Neural progenitor cell (in vitro differentiated cells): Measurements from ENCODE around the gene PRSS21. TPM values are rescaled to one million over a fixed set of nuclear protein-coding genes. Genes with fewer than 3 reads are reported as not detected.

Experiments
- DNase-seq: peaks from one replicate; pipeline ENCODE4 v3.0.0-alpha.2; 2016; ENCODE audit warnings: low spot score
- H2AFZ ChIP-seq: fragments of 200-600 bp; sonication (generic); replicated peaks from 2 replicates; pipeline ENCODE4 v1.6.1; 2016; ENCODE audit warnings: antibody characterized with exemption
- H3F3A ChIP-seq: fragments of 200-600 bp; sonication (generic); 2 replicates; pipeline ENCODE4 v1.6.1; 2016; ENCODE audit warnings: antibody characterized with exemption, low read depth
- H3K27ac ChIP-seq: fragments of 200-600 bp; sonication (generic); 2 replicates; pipeline ENCODE4 v1.5.1; 2016; ENCODE audit warnings: mild to moderate bottlenecking
- H3K27me3 ChIP-seq: fragments of 200-600 bp; sonication (generic); 2 replicates; pipeline ENCODE4 v1.6.1; 2016; ENCODE audit warnings: mild to moderate bottlenecking, moderate library complexity
- H3K36me3 ChIP-seq: fragments of 200-600 bp; sonication (generic); 2 replicates; pipeline ENCODE4 v1.5.1; 2016
- H3K4me1 ChIP-seq: fragments of 200-600 bp; sonication (generic); 2 replicates; pipeline ENCODE4 v1.6.1; 2016; ENCODE audit warnings: mixed run types
- H3K4me2 ChIP-seq: fragments of 200-600 bp; sonication (generic); 2 replicates; pipeline ENCODE4 v1.6.1; 2016
- H3K4me3 ChIP-seq: fragments of 200-600 bp; sonication (generic); 2 replicates; pipeline ENCODE4 v1.5.1; 2016
- H3K79me2 ChIP-seq: fragments of 200-600 bp; sonication (generic); 2 replicates; pipeline ENCODE4 v1.6.1; 2016; ENCODE audit warnings: low read depth
- H3K9ac ChIP-seq: fragments of 200-600 bp; sonication (generic); 2 replicates; pipeline ENCODE4 v1.6.1; 2016
- H3K9me3 ChIP-seq: fragments of 200-600 bp; sonication (generic); 2 replicates; pipeline ENCODE4 v1.5.1; 2016; ENCODE audit warnings: low read depth
- H4K20me1 ChIP-seq: fragments of 200-600 bp; sonication (generic); 2 replicates; pipeline ENCODE4 v1.6.1; 2016; ENCODE audit warnings: low read depth
- H3K27ac Mint-ChIP-seq: 3 replicates; pipeline ENCODE4 v1.8.0; 2021; ENCODE audit warnings: mixed read lengths
- H3K27me3 Mint-ChIP-seq: 2 replicates; pipeline ENCODE4 v1.8.0; 2022; ENCODE audit warnings: low read depth, mild to moderate bottlenecking, inconsistent platforms, moderate library complexity, mixed read lengths; ENCODE audit not compliant: insufficient read depth
- H3K36me3 Mint-ChIP-seq: 3 replicates; pipeline ENCODE4 v1.8.0; 2021; ENCODE audit warnings: mixed read lengths
- H3K4me1 Mint-ChIP-seq: 3 replicates; pipeline ENCODE4 v1.8.0; 2021; ENCODE audit warnings: mixed read lengths
- H3K4me3 Mint-ChIP-seq: 3 replicates; pipeline ENCODE4 v1.8.0; 2021; ENCODE audit warnings: mild to moderate bottlenecking, moderate library complexity, mixed read lengths
- H3K9me3 Mint-ChIP-seq: 3 replicates; pipeline ENCODE4 v1.8.0; 2020; ENCODE audit warnings: mixed read lengths
- EZH2 ChIP-seq: fragments of 200-600 bp; sonication (generic); IDR thresholded peaks from 2 replicates; pipeline ENCODE4 v1.6.1; 2017; ENCODE audit warnings: antibody characterized with exemption, mild to moderate bottlenecking, moderate library complexity
- EZH2phosphoT487 ChIP-seq: fragments of 200-600 bp; sonication (generic); IDR thresholded peaks from 2 replicates; pipeline ENCODE4 v1.6.1; 2017; ENCODE audit warnings: antibody characterized with exemption
- total RNA-seq: library from RNA; depleted of rRNA; stranded (reverse); fragments of >200 nt; gene quantifications from 2 replicates; pipeline ENCODE4 v1.2.3, GENCODE V29; 2015; ENCODE audit warnings: low replicate concordance
- TF ChIP-seq, protein P1 (sequence below): fragments of 200-600 bp; sonication (generic); IDR thresholded peaks from 2 replicates; pipeline ENCODE4 v1.5.1; 2017; ENCODE audit warnings: antibody characterized with exemption, mild to moderate bottlenecking

Gene PRSS21
- total RNA-seq, 1 donor from 2014 or later, result not detected

DNA sequence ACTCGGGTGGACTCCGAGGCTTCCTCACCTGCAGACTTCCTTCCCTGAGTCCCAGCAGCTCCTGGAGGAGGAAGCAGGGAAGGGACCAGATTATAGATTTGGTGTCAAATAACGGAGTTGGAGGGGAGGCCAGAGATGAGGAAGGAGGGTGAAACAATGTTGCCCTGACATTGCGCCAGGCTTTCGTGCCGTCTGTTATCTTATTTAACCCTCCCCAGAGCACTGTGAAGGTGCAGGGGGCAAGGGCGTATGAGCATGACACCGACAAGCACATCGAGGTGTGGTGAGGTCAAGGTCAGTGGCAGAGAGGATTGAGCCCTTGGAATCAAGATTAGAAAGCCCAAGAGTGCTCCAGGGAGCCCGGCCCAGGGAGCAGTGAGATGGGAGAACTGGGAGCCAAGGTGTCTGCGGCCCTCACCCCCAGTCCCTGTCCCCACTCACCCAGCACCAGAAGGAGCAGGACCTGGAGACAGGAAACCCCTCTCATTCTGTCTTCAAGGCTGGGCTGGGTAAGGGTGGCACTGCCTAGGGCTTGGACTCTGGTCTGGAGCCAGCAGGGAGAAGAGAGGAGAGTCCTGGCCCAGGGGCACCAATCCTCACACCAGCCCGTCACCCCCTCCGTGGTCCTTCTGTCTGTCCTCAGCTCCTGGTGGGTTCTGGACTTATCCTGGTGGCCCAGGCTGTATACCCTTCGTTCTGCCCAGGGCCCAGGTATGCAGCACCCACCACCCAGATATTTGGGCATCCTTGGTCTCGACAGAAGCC, 30.8 kb upstream of the PRSS21 start:
- Mint-ChIP-seq H3K9me3 (no peaks in the 10 kb centered on the region), H3K4me3 (no peak overlapping the region), H3K36me3 (no peaks in the 10 kb centered on the region), H3K27ac (peak overlapping the region; percentile 29), H3K27me3 (no peaks in the 10 kb centered on the region), H3K4me1 (peaks cover 20% of the 10 kb centered on the region)
- Histone ChIP-seq H3F3A (peaks cover 7% of the 10 kb centered on the region), H3K27me3 (peaks cover 5% of the 10 kb centered on the region), H3K79me2 (no peaks in the 10 kb centered on the region), H3K4me1 (peaks cover 14% of the 10 kb centered on the region), H3K4me2 (no peak overlapping the region), H2AFZ (no peak overlapping the region), H3K9ac (no peak overlapping the region), H3K9me3 (no peaks in the 10 kb centered on the region), H4K20me1 (no peaks in the 10 kb centered on the region), H3K36me3 (no peaks in the 10 kb centered on the region), H3K4me3 (no peak overlapping the region), H3K27ac (no peak overlapping the region)
- DNase-seq, result no peak
- TF ChIP-seq EZH2phosphoT487 (no peak), EZH2 (no peak)
- TF ChIP-seq, protein P1, sequence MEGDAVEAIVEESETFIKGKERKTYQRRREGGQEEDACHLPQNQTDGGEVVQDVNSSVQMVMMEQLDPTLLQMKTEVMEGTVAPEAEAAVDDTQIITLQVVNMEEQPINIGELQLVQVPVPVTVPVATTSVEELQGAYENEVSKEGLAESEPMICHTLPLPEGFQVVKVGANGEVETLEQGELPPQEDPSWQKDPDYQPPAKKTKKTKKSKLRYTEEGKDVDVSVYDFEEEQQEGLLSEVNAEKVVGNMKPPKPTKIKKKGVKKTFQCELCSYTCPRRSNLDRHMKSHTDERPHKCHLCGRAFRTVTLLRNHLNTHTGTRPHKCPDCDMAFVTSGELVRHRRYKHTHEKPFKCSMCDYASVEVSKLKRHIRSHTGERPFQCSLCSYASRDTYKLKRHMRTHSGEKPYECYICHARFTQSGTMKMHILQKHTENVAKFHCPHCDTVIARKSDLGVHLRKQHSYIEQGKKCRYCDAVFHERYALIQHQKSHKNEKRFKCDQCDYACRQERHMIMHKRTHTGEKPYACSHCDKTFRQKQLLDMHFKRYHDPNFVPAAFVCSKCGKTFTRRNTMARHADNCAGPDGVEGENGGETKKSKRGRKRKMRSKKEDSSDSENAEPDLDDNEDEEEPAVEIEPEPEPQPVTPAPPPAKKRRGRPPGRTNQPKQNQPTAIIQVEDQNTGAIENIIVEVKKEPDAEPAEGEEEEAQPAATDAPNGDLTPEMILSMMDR, result no peak

DNA sequence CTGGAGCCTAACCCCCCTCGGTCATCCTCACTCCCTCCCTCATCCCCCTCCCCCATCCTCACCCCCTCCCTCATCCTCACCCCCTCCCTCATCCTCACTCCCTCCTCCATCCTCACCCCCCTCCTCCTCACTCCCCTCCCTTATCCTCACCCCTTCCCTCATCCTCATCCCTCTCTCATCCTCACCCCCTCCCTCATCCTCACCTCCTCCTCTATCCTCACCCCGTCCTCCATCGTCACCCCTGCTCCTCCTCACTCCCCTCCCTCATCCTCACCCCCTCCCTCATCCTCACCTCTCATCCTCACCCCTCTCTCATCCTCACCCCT, 30.2 kb upstream of the PRSS21 start:
- DNase-seq, result no peak
- Histone ChIP-seq H3K27ac (no peak overlapping the region), H3K9ac (no peak overlapping the region), H3K4me3 (no peak overlapping the region), H3K79me2 (no peaks in the 10 kb centered on the region), H3K4me1 (peaks cover 14% of the 10 kb centered on the region), H2AFZ (no peak overlapping the region), H3F3A (peaks cover 7% of the 10 kb centered on the region), H3K27me3 (peaks cover 8% of the 10 kb centered on the region), H3K36me3 (no peaks in the 10 kb centered on the region), H4K20me1 (no peaks in the 10 kb centered on the region), H3K9me3 (no peaks in the 10 kb centered on the region), H3K4me2 (no peak overlapping the region)
- no peaks in the 10 kb centered on the region for H3K27me3 Mint-ChIP-seq
- TF ChIP-seq, protein P1, result no peak
- TF ChIP-seq EZH2 (no peak), EZH2phosphoT487 (no peak)
- no peaks in the 10 kb centered on the region for H3K9me3 Mint-ChIP-seq
- peaks cover 20% of the 10 kb centered on the region for H3K4me1 Mint-ChIP-seq
- H3K36me3 Mint-ChIP-seq, result no peaks in the 10 kb centered on the region
- no peak overlapping the region for H3K4me3 Mint-ChIP-seq
- no peak overlapping the region for H3K27ac Mint-ChIP-seq

DNA sequence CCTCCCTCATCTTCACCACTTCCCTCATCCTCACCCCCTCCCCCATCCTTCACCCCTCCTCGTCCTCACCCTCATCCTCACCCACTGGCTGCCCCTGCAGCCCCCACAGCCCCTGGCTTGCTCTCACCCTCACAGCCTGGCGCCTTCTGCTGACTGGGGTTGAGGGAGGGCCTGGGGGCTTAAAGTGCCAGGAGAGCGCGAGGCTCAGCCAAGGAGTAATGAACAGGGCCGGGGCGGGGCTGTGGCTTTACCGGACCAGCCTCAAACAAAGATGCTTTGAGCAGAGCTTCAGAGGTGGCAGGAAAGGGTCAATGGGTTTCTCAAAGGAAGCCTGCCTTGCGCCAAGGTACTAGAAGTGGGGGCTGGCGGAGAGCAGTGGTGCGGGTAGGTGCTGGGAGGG, 29.6 kb upstream of the PRSS21 start, which contains the start of gene PRSS33:
Gene PRSS33 (minus strand): TSS at position 155 of the 400 bp plus-strand sequence. CDS start 1,013 bp downstream, outside the sequence.
- H3K9ac ChIP-seq, result no peak within 1 kb of the TSS
- TF ChIP-seq EZH2, result no peak
- TF ChIP-seq, protein P1, result no peak
- no peak for TF ChIP-seq EZH2phosphoT487
- H3F3A ChIP-seq, result peaks cover 7% of the 10 kb centered on the region
- no peak within 1 kb of the TSS for H3K4me3 ChIP-seq
- Mint-ChIP-seq H3K27ac (peak within 1 kb of the TSS; percentile 29), H3K4me1 (peaks cover 20% of the 10 kb centered on the region), H3K4me3 (no peak within 1 kb of the TSS), H3K36me3 (no peaks in the 10 kb centered on the region), H3K9me3 (no peaks in the 10 kb centered on the region), H3K27me3 (no peaks in the 10 kb centered on the region)
- peak; percentile 68 for DNase-seq
- H3K79me2 ChIP-seq, result no peaks in the 10 kb centered on the region
- H3K4me2 ChIP-seq, result peak within 1 kb of the TSS; percentile 61
- no peaks in the 10 kb centered on the region for H3K9me3 ChIP-seq
- H2AFZ ChIP-seq, result peak within 1 kb of the TSS; percentile 50
- H3K27ac ChIP-seq, result no peak within 1 kb of the TSS
- peaks cover 8% of the 10 kb centered on the region for H3K27me3 ChIP-seq
- H4K20me1 ChIP-seq, result no peaks in the 10 kb centered on the region
- H3K36me3 ChIP-seq, result no peaks in the 10 kb centered on the region
- H3K4me1 ChIP-seq, result peaks cover 14% of the 10 kb centered on the region
